Measurements from ENCODE around the gene AXIN2.

- no peak for TF ChIP-seq CTCF (IDR thresholded peaks at IDR 0.05)
- no peak for TF ChIP-seq POLR2A (IDR thresholded peaks at IDR 0.05)
Measured at GRCh38 chr17:65536573-65537342, 24.7 kb downstream of the AXIN2 start.

Measured in ovary (tissue), 3 donors.